ENCODE measurements around the gene HDAC4.

GRCh38 chr2:239054921-239055320 lies 345.9 kb downstream of the HDAC4 start:
- no peak for TF ChIP-seq SP1 (IDR thresholded peaks at IDR 0.05; ENCODE audit: low read depth, low read length)
- TF ChIP-seq TAF1 (IDR thresholded peaks at IDR 0.05; ENCODE audit: low read depth, low read length): no peak
- no peak for TF ChIP-seq ZNF274 (IDR thresholded peaks at IDR 0.05; ENCODE audit: borderline replicate concordance, extremely low read depth, low read length)
- TF ChIP-seq CHD2 (IDR thresholded peaks at IDR 0.05; ENCODE audit: low read length): no peak
- TF ChIP-seq ATF2 (IDR thresholded peaks at IDR 0.05; ENCODE audit: low read length): no peak
- no peak for TF ChIP-seq CHD7 (IDR thresholded peaks at IDR 0.05; ENCODE audit: insufficient replicate concordance, low read length)
- no peak for TF ChIP-seq HDAC2 (IDR thresholded peaks at IDR 0.05; ENCODE audit: borderline replicate concordance in 1 of 2, low read depth in 2 of 2, low read length in 2 of 2)
- TF ChIP-seq CTCF (IDR thresholded peaks at IDR 0.05; ENCODE audit: control extremely low read depth in 1 of 3, insufficient read depth in 1 of 3, low read depth in 1 of 3, low read length in 3 of 3): no peak
- TF ChIP-seq EP300 (IDR thresholded peaks at IDR 0.05; ENCODE audit: borderline replicate concordance in 1 of 2, low read depth in 2 of 2, low read length in 2 of 2): no peak

Data from H1 (cell line).